ENCODE measurements around the gene LRRC61.

LRRC61 gene

DNA sequence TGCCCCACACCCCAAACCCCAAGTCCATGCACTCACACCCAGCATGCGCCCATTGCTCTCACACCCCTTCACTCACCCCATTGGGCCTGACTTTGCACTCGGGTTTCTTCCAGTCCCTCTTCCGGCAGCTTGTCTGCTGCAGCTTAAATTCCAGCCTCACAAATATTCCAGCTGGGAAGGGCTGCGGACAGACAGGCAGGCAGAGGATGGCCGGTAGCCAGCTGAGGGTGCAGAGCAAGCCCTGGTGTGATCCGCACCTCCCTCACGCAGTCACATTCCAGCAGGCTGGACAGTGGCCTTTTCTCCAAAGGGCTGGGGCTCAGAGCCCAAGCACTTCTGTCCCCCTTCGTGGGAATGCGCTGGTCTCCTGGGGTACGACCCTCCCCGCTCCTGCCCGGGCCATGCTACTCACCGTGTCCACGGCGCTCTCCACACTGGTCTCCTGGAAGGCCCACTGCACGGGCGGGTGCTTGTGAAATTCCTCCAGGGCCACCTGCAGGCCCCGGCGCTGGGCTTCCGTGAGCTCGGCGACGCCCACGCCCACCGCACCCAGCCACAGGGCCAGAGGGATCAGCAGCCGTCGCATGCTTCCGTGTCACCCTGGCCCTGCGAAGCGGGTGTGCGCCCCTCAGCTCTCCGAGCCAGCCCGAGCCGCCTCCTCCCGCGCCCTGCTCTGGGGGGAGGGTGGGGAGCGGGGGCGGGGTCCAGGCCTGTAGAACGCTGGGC, 17.0 kb downstream of the LRRC61 start:
- H3K36me3 ChIP-seq = no peaks in the 10 kb centered on the region
- no peak overlapping the region for H3K4me3 ChIP-seq
- H3K27ac ChIP-seq = no peak overlapping the region
- no peaks in the 10 kb centered on the region for H4K20me1 ChIP-seq
- H3K4me2 ChIP-seq = no peak overlapping the region
- H3K9ac ChIP-seq = no peak overlapping the region
- peaks cover 39% of the 10 kb centered on the region for H3K9me3 ChIP-seq
- TF ChIP-seq Cebpa-rat (IDR thresholded peaks at IDR 0.05) = no peak
- H3K27me3 ChIP-seq = peaks cover 33% of the 10 kb centered on the region
- H3K4me1 ChIP-seq = no peaks in the 10 kb centered on the region

DNA sequence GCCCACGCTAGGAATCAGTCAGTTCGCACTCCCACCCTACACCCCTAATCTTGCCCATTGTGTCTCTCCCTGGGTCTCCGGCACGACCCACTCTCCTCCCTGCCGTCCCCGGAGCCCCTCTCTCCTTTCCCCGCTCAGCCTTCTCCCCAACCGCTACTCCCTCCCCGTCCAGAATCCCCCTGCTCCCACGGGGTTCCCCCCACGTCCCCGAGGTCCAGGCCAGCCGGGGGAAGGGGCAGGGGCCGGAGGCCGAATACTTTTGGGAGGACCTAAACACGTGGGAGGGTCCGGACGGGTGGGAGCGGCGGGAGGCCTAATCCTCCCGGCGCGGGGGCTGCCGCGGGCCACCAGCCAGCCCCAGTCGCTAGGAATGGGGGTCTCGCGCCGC, 17.7 kb downstream of the LRRC61 start:
- Histone ChIP-seq H3K4me2 (no peak overlapping the region), H3K27me3 (peaks cover 33% of the 10 kb centered on the region), H3K9me3 (peaks cover 44% of the 10 kb centered on the region), H4K20me1 (no peaks in the 10 kb centered on the region), H3K27ac (no peak overlapping the region), H3K9ac (no peak overlapping the region), H3K4me1 (no peaks in the 10 kb centered on the region), H3K36me3 (no peaks in the 10 kb centered on the region), H3K4me3 (no peak overlapping the region)
- no peak for TF ChIP-seq Cebpa-rat (IDR thresholded peaks at IDR 0.05)

- H3K9ac ChIP-seq = no peak within 1 kb of the TSS
- H3K4me2 ChIP-seq = no peak within 1 kb of the TSS
- no peak for TF ChIP-seq Cebpa-rat (IDR thresholded peaks at IDR 0.05)
- no peak within 1 kb of the TSS for H3K4me3 ChIP-seq
- no peaks in the 10 kb centered on the region for H4K20me1 ChIP-seq
- peaks cover 33% of the 10 kb centered on the region for H3K27me3 ChIP-seq
- H3K4me1 ChIP-seq = no peaks in the 10 kb centered on the region
- peaks cover 50% of the 10 kb centered on the region for H3K9me3 ChIP-seq
- H3K27ac ChIP-seq = no peak within 1 kb of the TSS
- no peaks in the 10 kb centered on the region for H3K36me3 ChIP-seq
These were observed 18.3 kb downstream of the LRRC61 start, which contains the start of gene RARRES2 for GRCh38 chr7:150341263-150342120. Gene RARRES2 (minus strand): TSS chr7:150341629. CDS start chr7:150340609, 1,020 bp downstream.

- no peak overlapping the region for H3K4me2 ChIP-seq
- no peak overlapping the region for H3K9ac ChIP-seq
- TF ChIP-seq Cebpa-rat (IDR thresholded peaks at IDR 0.05) = no peak
- peaks cover 53% of the 10 kb centered on the region for H3K9me3 ChIP-seq
- no peaks in the 10 kb centered on the region for H4K20me1 ChIP-seq
- H3K4me3 ChIP-seq = no peak overlapping the region
- no peak overlapping the region for H3K27ac ChIP-seq
- no peaks in the 10 kb centered on the region for H3K4me1 ChIP-seq
- no peaks in the 10 kb centered on the region for H3K36me3 ChIP-seq
- H3K27me3 ChIP-seq = peaks cover 33% of the 10 kb centered on the region
These were observed 18.9 kb downstream of the LRRC61 start for GRCh38 chr7:150342121-150342408.

DNA sequence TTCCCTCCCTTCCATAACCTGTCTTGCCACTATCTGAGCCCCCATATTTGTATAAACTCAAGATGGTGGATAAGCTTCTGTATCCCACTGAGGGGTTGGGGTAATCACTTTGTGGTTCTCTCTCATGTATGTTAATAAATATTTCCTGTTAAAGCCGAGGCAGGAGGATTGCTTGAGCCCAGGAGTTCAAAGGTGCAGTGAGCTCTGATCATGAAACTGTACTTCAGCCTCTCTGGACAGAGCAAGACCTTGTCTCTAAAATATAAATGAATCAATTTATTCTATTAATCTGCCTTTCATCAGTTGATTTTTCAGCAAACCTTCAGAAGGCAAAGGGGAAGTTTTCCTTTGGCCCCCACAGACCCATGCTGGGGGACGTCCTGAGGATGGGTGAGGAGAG, 20.1 kb downstream of the LRRC61 start:
- TF ChIP-seq Cebpa-rat (IDR thresholded peaks at IDR 0.05) = no peak
- Histone ChIP-seq H3K27me3 (peaks cover 33% of the 10 kb centered on the region), H3K9me3 (peaks cover 63% of the 10 kb centered on the region), H3K36me3 (no peaks in the 10 kb centered on the region), H3K4me1 (no peaks in the 10 kb centered on the region), H3K27ac (no peak overlapping the region), H3K9ac (no peak overlapping the region), H3K4me3 (no peak overlapping the region), H4K20me1 (no peaks in the 10 kb centered on the region), H3K4me2 (no peak overlapping the region)

DNA sequence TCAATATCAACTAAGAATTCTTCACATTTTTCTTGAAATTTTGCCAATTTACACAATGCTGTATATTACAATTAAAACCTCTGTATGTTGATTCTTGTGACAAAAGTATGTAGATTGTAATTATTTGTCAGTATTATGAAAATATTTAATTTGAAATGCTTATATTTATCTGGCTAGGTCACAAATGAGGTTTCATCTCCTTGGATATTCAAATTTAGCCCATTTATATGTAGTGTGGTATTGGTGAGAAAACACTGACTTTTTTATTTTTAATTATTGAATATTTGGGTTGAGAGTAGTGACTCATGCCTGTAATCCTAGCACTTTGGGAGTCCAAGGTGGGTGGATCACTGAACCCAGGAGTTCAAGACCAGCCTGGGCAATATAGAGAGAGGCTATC, 21.1 kb downstream of the LRRC61 start:
- H3K4me3 ChIP-seq = no peak overlapping the region
- no peaks in the 10 kb centered on the region for H3K4me1 ChIP-seq
- no peak overlapping the region for H3K9ac ChIP-seq
- H3K4me2 ChIP-seq = no peak overlapping the region
- peaks cover 64% of the 10 kb centered on the region for H3K9me3 ChIP-seq
- no peak overlapping the region for H3K27ac ChIP-seq
- TF ChIP-seq Cebpa-rat (IDR thresholded peaks at IDR 0.05) = no peak
- H4K20me1 ChIP-seq = no peaks in the 10 kb centered on the region
- peaks cover 27% of the 10 kb centered on the region for H3K27me3 ChIP-seq
- H3K36me3 ChIP-seq = no peaks in the 10 kb centered on the region

DNA sequence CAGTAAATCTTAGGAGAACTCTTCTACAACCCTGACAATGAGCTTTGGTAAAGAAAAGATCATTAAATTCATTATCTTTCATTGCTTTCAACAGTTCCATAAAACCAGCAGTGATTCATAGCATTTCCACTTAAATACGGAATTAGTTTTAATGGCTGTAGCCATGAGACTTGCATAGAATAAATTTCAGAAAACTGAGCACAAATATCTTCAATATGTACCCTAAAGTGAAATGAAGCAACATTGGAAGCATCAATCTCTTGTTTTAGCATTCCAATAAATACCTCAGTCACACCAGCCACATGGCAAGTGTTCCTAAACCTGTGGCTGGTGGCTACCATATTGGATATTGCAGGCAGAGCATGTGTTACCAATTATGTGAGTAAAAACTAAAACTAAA, 21.9 kb downstream of the LRRC61 start:
- Histone ChIP-seq H3K4me3 (no peak overlapping the region), H3K9me3 (peaks cover 64% of the 10 kb centered on the region), H3K27me3 (peaks cover 20% of the 10 kb centered on the region), H3K36me3 (no peaks in the 10 kb centered on the region), H4K20me1 (no peaks in the 10 kb centered on the region), H3K4me1 (no peaks in the 10 kb centered on the region), H3K9ac (no peak overlapping the region), H3K4me2 (no peak overlapping the region), H3K27ac (no peak overlapping the region)
- TF ChIP-seq Cebpa-rat (IDR thresholded peaks at IDR 0.05) = no peak

GRCh38 chr7:150346922-150347321, 23.8 kb downstream of the LRRC61 start:
- Histone ChIP-seq H3K36me3 (no peaks in the 10 kb centered on the region), H3K4me2 (no peak overlapping the region), H3K9me3 (peaks cover 55% of the 10 kb centered on the region), H3K4me3 (no peak overlapping the region), H4K20me1 (no peaks in the 10 kb centered on the region), H3K27me3 (peaks cover 5% of the 10 kb centered on the region; the same call in 1 of the 2 replicates), H3K4me1 (no peaks in the 10 kb centered on the region), H3K9ac (no peak overlapping the region), H3K27ac (no peak overlapping the region)
- no peak for TF ChIP-seq Cebpa-rat (IDR thresholded peaks at IDR 0.05)

DNA sequence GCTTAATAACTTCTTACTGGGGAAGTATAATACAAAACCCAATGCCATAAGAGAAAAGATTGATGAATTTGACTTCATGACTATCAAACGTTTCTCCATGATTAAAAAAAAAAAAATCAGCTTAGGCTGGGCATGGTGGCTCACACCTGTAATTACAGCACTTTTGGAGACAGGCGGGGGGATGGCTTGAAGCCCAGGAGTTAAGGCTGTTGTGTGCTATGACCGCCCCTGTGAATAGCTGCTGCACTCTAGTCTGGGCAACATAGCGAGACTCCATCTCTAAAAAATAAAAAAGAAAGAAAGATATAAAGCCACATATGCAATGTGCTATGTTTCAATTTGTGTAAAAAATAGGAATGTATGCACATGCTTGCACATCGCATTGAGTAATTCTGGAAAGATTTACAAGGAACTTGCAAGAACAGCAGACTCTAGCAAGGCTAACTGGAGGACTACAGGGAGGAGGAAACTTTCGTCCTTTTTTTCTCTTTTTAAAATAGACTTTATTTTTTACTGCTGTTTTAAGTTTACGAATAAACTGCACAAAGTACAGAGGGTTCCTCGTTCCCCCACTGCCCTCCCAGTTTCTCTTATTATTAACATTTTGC, 28.5 kb downstream of the LRRC61 start:
- Histone ChIP-seq H3K9me3 (peaks cover 12% of the 10 kb centered on the region), H3K27me3 (no peaks in the 10 kb centered on the region), H3K4me3 (no peak overlapping the region), H3K9ac (no peak overlapping the region), H3K4me1 (peaks cover 21% of the 10 kb centered on the region), H3K27ac (no peak overlapping the region), H3K36me3 (no peaks in the 10 kb centered on the region), H4K20me1 (no peaks in the 10 kb centered on the region), H3K4me2 (no peak overlapping the region)
- TF ChIP-seq Cebpa-rat (IDR thresholded peaks at IDR 0.05) = no peak

GRCh38 chr7:150355666-150356059, 32.5 kb downstream of the LRRC61 start:
- Histone ChIP-seq H3K4me1 (peaks cover 48% of the 10 kb centered on the region), H3K9ac (no peak overlapping the region), H3K4me2 (no peak overlapping the region), H3K27me3 (no peaks in the 10 kb centered on the region), H3K9me3 (no peaks in the 10 kb centered on the region), H3K27ac (no peak overlapping the region), H3K4me3 (no peak overlapping the region), H3K36me3 (no peaks in the 10 kb centered on the region), H4K20me1 (no peaks in the 10 kb centered on the region)
- TF ChIP-seq Cebpa-rat (IDR thresholded peaks at IDR 0.05) = no peak
